B cell (primary cell): ENCODE data around the gene BRF1. TPM values are rescaled to one million over a fixed set of nuclear protein-coding genes. Genes with fewer than 3 reads are reported as not detected.

ENCODE experiments used
- ATAC-seq: fragments of 200-7000 bp; cut with Tn5 transposase; one replicate; pipeline ENCODE4 v1.10.0; 2021; ENCODE audit warnings: low read depth, mild to moderate bottlenecking, moderate number of reproducible peaks, moderate library complexity
- CTCF ChIA-PET: fragments of 350-600 bp; sonication (Branson Sonifier 250); formaldehyde crosslinking; loops from one replicate; lab custom pipeline; 2021; ENCODE audit warnings: antibody characterized with exemption, inconsistent platforms; lab: Charles Lee
- POLR2A ChIA-PET: fragments of 350-600 bp; sonication (Branson Sonifier 250); formaldehyde crosslinking; loops from one replicate; lab custom pipeline; 2021; ENCODE audit warnings: antibody characterized with exemption; lab: Charles Lee
- DNase-seq: peaks from one replicate; pipeline ENCODE4 v3.0.0; 2013
- H2AFZ ChIP-seq: 2 replicates; pipeline ENCODE4 v1.6.1; 2012; ENCODE audit warnings: mild to moderate bottlenecking, low read depth, low read length; ENCODE audit not compliant: insufficient read depth, poor library complexity, severe bottlenecking
- H3K27ac ChIP-seq, 2 donors: 1 replicate in 1 of 2; 2 replicates in 1 of 2; pipeline ENCODE4 v1.5.1; 2012 to 2013; ENCODE audit warnings: low read length in 2 of 2, mild to moderate bottlenecking in 2 of 2, moderate library complexity in 1 of 2
- H3K27me3 ChIP-seq, 4 experiments: fragments of 200-600 bp in 1 of 4; sonication (generic) in 1 of 4; replicated peaks in 1 of 4; 1 replicate in 2 of 4; 2 replicates in 2 of 4; pipeline versions ENCODE4 v1.6.1 to v1.7.0; 2013 to 2016; ENCODE audit warnings: low read length in 3 of 4, mild to moderate bottlenecking in 2 of 4, mixed read lengths in 1 of 4, moderate library complexity in 1 of 4; ENCODE audit not compliant: insufficient read depth in 4 of 4, control insufficient read depth in 3 of 4; ENCODE audit errors: control extremely low read depth in 1 of 4
- H3K36me3 ChIP-seq, 2 experiments: replicated peaks in 1 of 2; 1 replicate in 1 of 2; 2 replicates in 1 of 2; pipeline versions ENCODE4 v1.6.1 to v1.7.1; 2013; ENCODE audit warnings: low read length in 1 of 2; ENCODE audit not compliant: insufficient read depth in 2 of 2, control insufficient read depth in 1 of 2; ENCODE audit errors: control extremely low read depth in 1 of 2, extremely low read depth in 1 of 2
- H3K4me1 ChIP-seq, 2 donors: fragments of 200-600 bp in 1 of 2; sonication (generic) in 1 of 2; 1 replicate in 1 of 2; 2 replicates in 1 of 2; pipeline versions ENCODE4 v1.5.1 to v1.6.1; 2013 to 2017; ENCODE audit warnings: low read length in 2 of 2; ENCODE audit not compliant: control insufficient read depth in 2 of 2, insufficient read depth in 2 of 2
- H3K4me2 ChIP-seq: replicated peaks from 2 replicates; pipeline ENCODE3; 2012; ENCODE audit warnings: mild to moderate bottlenecking, low read depth, low read length; ENCODE audit not compliant: poor library complexity, severe bottlenecking
- H3K4me3 ChIP-seq, 5 experiments: fragments of 200-600 bp in 1 of 5; sonication (generic) in 1 of 5; 1 replicate in 3 of 5; 2 replicates in 2 of 5; pipeline versions ENCODE4 v1.5.1 to v1.7.0; 2011 to 2016; ENCODE audit warnings: low read length in 4 of 5, mild to moderate bottlenecking in 4 of 5, low read depth in 2 of 5, control low read depth in 1 of 5, moderate library complexity in 1 of 5; ENCODE audit not compliant: insufficient read depth in 1 of 5; ENCODE audit errors: control extremely low read depth in 1 of 5, extremely low read depth in 1 of 5
- H3K79me2 ChIP-seq: fragments of 200-600 bp; sonication (generic); one replicate; pipeline ENCODE4 v1.6.0; 2016; ENCODE audit warnings: low read length; ENCODE audit not compliant: control insufficient read depth, insufficient read depth
- H3K9ac ChIP-seq: fragments of 200-600 bp; sonication (generic); 2 replicates; pipeline ENCODE4 v1.6.1; 2017; ENCODE audit warnings: mild to moderate bottlenecking, low read length, moderate library complexity
- H3K9me3 ChIP-seq, 3 donors: one replicate each; pipeline versions ENCODE4 v1.6.1 to v1.7.1; 2013; ENCODE audit warnings: low read length in 2 of 3; ENCODE audit not compliant: control insufficient read depth in 2 of 3, insufficient read depth in 1 of 3; ENCODE audit errors: control extremely low read depth in 1 of 3
- H4K20me1 ChIP-seq: 2 replicates; pipeline ENCODE4 v1.6.0; 2012; ENCODE audit warnings: mild to moderate bottlenecking, low read length; ENCODE audit not compliant: insufficient read depth, control insufficient read depth, poor library complexity, severe bottlenecking
- H3K27ac Mint-ChIP-seq: one replicate; pipeline ENCODE4 v1.8.0; 2021; ENCODE audit warnings: mixed read lengths
- H3K27me3 Mint-ChIP-seq: one replicate; pipeline ENCODE4 v1.8.0; 2021; ENCODE audit warnings: mixed read lengths
- H3K4me1 Mint-ChIP-seq: one replicate; pipeline ENCODE4 v1.8.0; 2021; ENCODE audit warnings: mixed read lengths
- H3K4me3 Mint-ChIP-seq: one replicate; pipeline ENCODE4 v1.8.0; 2021; ENCODE audit warnings: mixed read lengths
- H3K9me3 Mint-ChIP-seq: one replicate; pipeline ENCODE4 v1.8.0; 2022; ENCODE audit warnings: mixed read lengths; ENCODE audit not compliant: insufficient read depth
- CTCF ChIP-seq: fragments of 200-600 bp; IDR thresholded peaks from one replicate; pipeline ENCODE4 v1.8.0; 2022; ENCODE audit warnings: antibody characterized with exemption, mild to moderate bottlenecking
- EZH2 ChIP-seq: IDR thresholded peaks from 2 replicates; pipeline ENCODE4 v1.6.1; 2012; ENCODE audit warnings: borderline replicate concordance, low read depth, mild to moderate bottlenecking, moderate library complexity, low read length; ENCODE audit not compliant: insufficient read depth, poor library complexity, severe bottlenecking
- WGBS: methylation state at CpG from one replicate; pipeline ENCODE4 v1.1.5; 2013; ENCODE audit warnings: missing lambda C conversion rate; ENCODE audit not compliant: insufficient coverage; 5-methylcytosine and 5-hydroxymethylcytosine counted together
- intact Hi-C: fragments of 100-400 bp; cut with micrococcal nuclease; formaldehyde crosslinking; loops from one replicate; pipeline ENCODE4 v1.10.0; 2022
- polyA plus RNA-seq: library from polyadenylated mRNA; depleted of rRNA; stranded (reverse); fragments of >200 nt; gene quantifications from 2 replicates; pipeline ENCODE4 v1.2.3, GENCODE V29; 2012
- total RNA-seq, 2 donors: library from RNA; stranded (reverse); fragments of 120-200 nt in 1 of 2; gene quantifications; 1 replicate in 1 of 2; 2 replicates in 1 of 2; pipeline versions ENCODE4 v1.2.3 to v1.2.4, GENCODE V29; 2013 to 2022

BRF1 gene
- total and polyA plus RNA-seq, 2 donors (not counting 1 experiment from before 2014, with no cell fraction given) = 24.5 to 55.8 TPM

DNA sequence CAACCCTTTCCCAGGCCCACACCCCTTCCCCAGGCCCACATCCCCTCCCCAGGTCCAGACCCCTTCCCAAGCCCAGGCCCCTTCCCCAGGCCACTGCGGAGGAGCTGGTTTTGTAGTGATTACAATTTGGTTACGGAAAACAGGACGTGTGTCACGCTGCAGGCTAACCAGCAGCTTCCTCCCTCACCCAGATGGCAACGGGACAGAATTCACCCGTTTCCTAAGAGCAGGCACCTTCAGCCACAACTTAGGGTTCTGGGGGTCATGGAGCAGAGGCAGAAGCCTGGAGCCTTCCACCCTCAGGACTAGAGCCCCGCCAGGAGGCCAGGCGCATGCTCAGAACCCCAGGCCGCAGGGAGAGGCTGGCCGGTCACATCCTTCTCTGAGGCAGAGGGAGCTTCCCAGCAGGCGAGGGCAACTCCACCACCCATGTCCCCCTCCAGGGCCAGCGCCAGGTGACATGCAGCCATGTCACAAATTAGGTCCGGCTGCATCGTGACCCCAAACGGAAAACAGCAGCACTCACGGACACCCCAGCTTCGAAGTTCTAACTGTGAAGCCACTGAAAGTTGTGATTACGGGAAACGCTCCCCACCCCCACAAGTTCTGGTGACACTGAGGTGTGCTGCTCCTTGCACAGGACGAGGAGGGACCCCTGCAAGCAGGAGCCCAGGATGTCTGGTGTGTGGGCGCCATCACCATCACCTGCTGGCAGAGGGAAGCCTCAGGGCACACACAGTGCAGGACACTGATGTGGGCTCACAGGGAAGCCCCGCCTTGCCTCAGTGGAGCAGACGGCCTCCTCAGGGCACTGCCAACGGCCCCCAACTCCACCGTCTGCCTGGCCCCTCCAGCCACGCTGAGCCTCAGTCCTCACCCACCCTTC, 7.7 kb downstream of the BRF1 start:
- Histone ChIP-seq H4K20me1 (peaks cover 55% of the 10 kb centered on the region), H3K36me3 (no peaks in the 10 kb centered on the region), H3K79me2 (peaks cover 96% of the 10 kb centered on the region), H3K4me2 (peak overlapping the region; percentile 77), H2AFZ (peak overlapping the region; percentile 44), H3K9me3 (no peaks in the 10 kb centered on the region), H3K27me3 (no peaks in the 10 kb centered on the region), H3K4me3 (peak overlapping the region in 1 of 5 experiments; percentile 11), H3K4me1 (peaks cover 41 to 53% of the 10 kb centered on the region in 2 donors), H3K9ac (peak overlapping the region; percentile 38), H3K27ac (peak overlapping the region in 1 of 2 donors; percentile 63)
- Mint-ChIP-seq H3K27ac (no peak overlapping the region), H3K4me3 (peak overlapping the region; percentile 32), H3K4me1 (peaks cover 49% of the 10 kb centered on the region), H3K9me3 (no peaks in the 10 kb centered on the region), H3K27me3 (no peaks in the 10 kb centered on the region)
- POLR2A ChIA-PET = interaction anchor here (0.9 kb wide), 1 partner anchor 8 kb away, joined by 7 read pairs; no protein-coding TSS in a partner anchor
- ATAC-seq = no peak
- intact Hi-C loops = no loop called here
- CTCF ChIA-PET = interaction anchor here (0.5 to 1.1 kb wide), 4 partner anchors 11 to 123 kb away, joined by 3 to 4 read pairs (median 3); partner anchors contain the start of gene PACS2
- WGBS = 21% methylated on average over 25 of the region's 26 CpGs
- TF ChIP-seq EZH2 (no peak), CTCF (no peak)
- no peak for DNase-seq
